ENCODE results near the gene SERINC5.

DNA sequence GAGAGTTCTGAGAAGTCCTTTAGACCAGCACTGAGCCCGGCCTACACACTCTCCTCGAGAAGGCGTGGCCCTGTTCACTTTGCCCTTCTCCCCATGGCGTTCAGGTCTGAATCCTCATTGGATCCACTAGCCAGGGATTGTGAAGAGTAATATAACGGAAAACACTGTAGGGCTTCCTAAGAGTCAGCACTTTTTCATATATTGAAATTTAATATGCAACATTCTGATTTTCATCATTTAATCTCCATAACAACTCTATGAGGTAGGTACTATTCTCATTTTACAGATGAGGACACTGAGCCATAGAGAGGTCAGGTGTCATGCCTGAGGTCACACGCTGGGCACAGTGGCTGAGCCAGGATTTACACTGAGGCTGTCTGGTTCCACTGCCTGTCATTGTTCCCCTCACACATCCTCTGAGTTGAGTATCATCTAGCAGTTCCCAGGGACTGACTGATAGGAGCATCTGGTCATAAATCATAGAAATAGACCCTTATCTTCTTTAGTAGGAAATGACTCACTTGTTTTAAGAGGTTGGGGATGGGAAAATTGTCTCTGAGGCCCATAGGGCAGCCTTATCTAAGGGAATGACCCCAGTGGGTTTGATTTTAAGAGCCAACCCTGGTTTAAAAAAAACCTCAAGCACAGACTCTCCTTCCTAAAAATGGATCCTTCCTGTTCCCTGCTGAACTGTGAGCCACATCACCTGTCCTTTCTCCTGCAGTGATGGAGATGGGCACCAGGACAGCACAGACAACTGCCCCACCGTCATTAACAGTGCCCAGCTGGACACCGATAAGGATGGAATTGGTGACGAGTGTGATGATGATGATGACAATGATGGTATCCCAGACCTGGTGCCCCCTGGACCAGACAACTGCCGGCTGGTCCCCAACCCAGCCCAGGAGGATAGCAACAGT is 179.5 kb downstream of the SERINC5 start:
- TF ChIP-seq, protein P1, sequence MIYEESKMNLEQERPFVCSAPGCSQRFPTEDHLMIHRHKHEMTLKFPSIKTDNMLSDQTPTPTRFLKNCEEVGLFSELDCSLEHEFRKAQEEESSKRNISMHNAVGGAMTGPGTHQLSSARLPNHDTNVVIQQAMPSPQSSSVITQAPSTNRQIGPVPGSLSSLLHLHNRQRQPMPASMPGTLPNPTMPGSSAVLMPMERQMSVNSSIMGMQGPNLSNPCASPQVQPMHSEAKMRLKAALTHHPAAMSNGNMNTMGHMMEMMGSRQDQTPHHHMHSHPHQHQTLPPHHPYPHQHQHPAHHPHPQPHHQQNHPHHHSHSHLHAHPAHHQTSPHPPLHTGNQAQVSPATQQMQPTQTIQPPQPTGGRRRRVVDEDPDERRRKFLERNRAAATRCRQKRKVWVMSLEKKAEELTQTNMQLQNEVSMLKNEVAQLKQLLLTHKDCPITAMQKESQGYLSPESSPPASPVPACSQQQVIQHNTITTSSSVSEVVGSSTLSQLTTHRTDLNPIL (CRISPR knock-in tag; IDR thresholded peaks at IDR 0.05; ENCODE audit: low read depth): 0 out of 2 replicates have a peak, but pooled peaks have one; percentile 54
- TF ChIP-seq ZNF8 (CRISPR knock-in tag; IDR thresholded peaks at IDR 0.05) (no peak), OSR1 (CRISPR knock-in tag; IDR thresholded peaks at IDR 0.05) (no peak), ZFP30 (CRISPR knock-in tag; IDR thresholded peaks at IDR 0.05) (no peak), RARB (CRISPR knock-in tag; IDR thresholded peaks at IDR 0.05) (no peak), ISL1 (CRISPR knock-in tag; IDR thresholded peaks at IDR 0.05) (peak; percentile 84)
- TF ChIP-seq, protein P2, sequence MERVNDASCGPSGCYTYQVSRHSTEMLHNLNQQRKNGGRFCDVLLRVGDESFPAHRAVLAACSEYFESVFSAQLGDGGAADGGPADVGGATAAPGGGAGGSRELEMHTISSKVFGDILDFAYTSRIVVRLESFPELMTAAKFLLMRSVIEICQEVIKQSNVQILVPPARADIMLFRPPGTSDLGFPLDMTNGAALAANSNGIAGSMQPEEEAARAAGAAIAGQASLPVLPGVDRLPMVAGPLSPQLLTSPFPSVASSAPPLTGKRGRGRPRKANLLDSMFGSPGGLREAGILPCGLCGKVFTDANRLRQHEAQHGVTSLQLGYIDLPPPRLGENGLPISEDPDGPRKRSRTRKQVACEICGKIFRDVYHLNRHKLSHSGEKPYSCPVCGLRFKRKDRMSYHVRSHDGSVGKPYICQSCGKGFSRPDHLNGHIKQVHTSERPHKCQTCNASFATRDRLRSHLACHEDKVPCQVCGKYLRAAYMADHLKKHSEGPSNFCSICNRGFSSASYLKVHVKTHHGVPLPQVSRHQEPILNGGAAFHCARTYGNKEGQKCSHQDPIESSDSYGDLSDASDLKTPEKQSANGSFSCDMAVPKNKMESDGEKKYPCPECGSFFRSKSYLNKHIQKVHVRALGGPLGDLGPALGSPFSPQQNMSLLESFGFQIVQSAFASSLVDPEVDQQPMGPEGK (CRISPR knock-in tag; IDR thresholded peaks at IDR 0.05; ENCODE audit: borderline replicate concordance): no peak

All from SK-N-SH treated with all-trans-retinoic acid at 6 μM for 48 hours (cell line).